NCI-H2196 treated with DMSO at 0.1 percent for 48 hours (cell line): ENCODE results near the gene TMEFF1.

Source experiments
- DNase-seq: peaks from one replicate; lab custom pipeline; 2025; ENCODE audit not compliant: unreplicated experiment; lab: John Stamatoyannopoulos, UW

The TMEFF1 gene

GRCh38 chr9:100600521-100601079 is 127.7 kb downstream of the TMEFF1 start:
- no peak for DNase-seq

- peak; percentile 45 for DNase-seq
Measured at GRCh38 chr9:100601216-100601615, 128.3 kb downstream of the TMEFF1 start.

GRCh38 chr9:100602342-100602801 is 129.4 kb downstream of the TMEFF1 start:
- DNase-seq: peak; percentile 43

DNA sequence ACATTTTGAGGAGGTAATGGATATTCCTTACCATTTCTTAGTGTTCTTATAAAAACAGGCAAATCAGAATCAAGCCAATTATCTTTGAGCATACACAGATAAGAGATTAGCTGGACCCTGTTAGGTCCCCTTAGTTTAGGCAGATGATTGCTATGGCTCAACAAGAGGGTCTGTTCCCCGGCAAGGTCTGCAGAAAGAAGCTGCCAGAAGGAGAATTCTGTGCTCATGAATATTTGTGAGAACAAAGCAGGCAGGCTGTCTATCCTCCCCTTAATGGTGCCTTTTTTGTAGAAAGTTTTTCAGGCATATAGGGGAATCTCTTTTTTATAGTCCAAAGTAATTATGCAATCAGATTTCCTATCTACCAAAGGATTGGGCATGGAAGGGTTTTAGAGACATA is 132.5 kb downstream of the TMEFF1 start:
- DNase-seq: no peak

GRCh38 chr9:100619194-100619593 is 146.2 kb downstream of the TMEFF1 start:
- no peak for DNase-seq

GRCh38 chr9:100619665-100620064 is 146.7 kb downstream of the TMEFF1 start:
- DNase-seq: no peak

GRCh38 chr9:100623969-100624368 is 151.0 kb downstream of the TMEFF1 start:
- no peak for DNase-seq

DNA sequence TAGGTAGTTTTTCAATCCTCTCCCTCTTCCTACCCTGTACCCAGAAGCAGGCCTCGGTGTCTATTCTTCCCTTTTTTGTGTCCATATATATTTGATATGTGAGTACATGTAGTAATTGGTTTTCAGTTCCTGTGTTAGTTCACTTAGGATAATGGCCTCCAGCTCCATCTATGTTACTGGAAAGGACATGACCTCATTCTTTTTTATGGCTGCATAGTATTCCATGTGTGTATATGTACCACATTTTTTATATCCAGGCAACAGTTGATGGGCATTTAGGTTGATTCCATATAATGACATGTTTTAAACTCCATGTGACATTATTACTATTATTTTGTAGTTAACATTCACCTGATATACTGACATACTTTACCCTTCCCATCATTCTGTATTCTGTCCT is 154.0 kb downstream of the TMEFF1 start:
- no peak for DNase-seq
